GM12872 (cell line): Measurements from ENCODE around the gene DCAF12L1.

Experiments used
- CTCF ChIP-seq: IDR thresholded peaks from 3 replicates; pipeline ENCODE4 v1.5.1; 2011; ENCODE audit warnings: low read depth, mild to moderate bottlenecking, low read length, moderate library complexity; ENCODE audit not compliant: insufficient read depth

DCAF12L1 gene

DNA sequence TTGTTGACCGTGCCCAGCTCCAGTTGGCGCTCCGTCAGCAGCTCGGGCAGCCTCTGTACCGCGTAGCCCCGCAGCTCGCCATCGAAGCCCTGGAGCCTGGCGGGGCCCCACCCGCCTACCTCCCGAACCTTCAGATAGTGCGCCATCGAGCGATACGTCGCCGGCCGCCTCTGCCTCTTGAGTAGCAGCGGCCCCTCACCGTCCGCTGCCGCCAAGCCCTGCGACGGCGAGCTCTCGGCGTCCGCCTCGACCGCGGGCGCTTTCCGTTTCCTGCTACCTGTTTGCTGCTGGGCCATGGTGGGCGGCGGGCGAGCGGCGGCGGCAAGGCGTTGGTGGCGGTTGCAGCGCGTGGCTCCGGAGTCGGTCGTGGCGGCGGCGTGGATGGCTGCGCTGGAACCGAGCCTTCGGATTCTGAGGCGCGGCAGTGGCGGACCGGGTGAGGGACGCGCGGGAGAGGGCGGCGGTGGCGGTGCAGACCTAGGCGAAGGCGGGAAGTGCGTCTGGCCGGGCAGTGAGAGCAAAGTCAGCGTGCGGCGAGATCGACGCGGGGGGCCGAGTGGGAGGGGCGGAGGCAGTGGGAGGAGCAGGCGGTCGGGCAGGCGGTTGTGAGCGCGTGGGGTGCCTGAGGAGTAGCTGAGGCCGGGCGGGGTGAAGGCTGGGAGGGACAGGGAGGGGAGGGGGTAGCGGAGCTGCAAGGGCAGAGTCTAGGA, at the start of gene DCAF12L1:
DCAF12L1 (minus strand) TSS at position 502 of the 710 bp plus-strand sequence; CDS start at position 296, 206 bp downstream.
- TF ChIP-seq CTCF, result no peak

DNA sequence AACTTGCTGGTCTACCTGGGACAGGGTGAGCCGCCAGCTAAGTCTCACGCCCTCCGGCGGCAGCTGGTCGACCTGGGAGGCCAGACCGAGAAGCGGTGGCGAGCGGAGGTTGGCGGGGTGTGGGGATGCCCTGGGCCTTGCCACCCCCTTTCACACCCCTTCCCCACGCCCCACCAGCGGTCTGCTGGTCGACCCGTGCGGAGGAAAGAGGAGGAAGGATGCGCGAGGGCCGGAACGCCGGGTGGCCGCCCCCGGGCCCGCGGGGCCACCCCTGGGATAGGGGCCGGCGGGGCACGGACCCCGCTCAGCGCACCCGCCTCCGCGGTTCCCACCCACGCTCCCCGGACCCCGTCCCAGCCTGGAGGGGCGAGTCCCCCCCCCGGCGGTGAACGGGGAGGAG, 28.3 kb upstream of the DCAF12L1 start:
- no peak for TF ChIP-seq CTCF

GRCh38 chrX:126575911-126576310, 23.3 kb upstream of the DCAF12L1 start:
- TF ChIP-seq CTCF, result no peak

GRCh38 chrX:126557151-126557550, 4.5 kb upstream of the DCAF12L1 start:
- no peak for TF ChIP-seq CTCF

GRCh38 chrX:126551725-126552312, 795 bp downstream of the DCAF12L1 start:
- TF ChIP-seq CTCF, result no peak

GRCh38 chrX:126551306-126551705, 1.3 kb downstream of the DCAF12L1 start:
- no peak for TF ChIP-seq CTCF

DNA sequence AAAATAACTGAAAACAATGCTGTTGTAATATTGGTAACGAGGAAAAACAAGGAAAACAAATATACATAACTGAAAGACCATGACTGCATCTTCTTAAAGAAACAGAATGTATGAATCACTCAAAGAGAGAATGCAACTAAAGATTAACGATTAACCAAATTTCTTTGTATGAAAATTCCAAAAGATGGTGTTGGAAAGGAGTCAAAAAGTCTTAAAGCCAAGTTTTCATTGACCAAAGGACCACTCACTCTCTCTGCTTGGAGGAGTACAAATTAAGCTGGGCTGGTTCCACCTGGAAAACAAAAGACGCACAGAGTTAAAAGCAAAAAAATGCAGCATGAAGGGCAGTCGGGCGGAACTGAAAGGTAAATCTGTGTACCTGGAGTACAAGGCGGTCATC, 1.8 kb downstream of the DCAF12L1 start:
- TF ChIP-seq CTCF, result no peak
